Kidney (tissue), 14 donors: Measurements from ENCODE around the gene HMG20B. TPM values are rescaled to one million over a fixed set of nuclear protein-coding genes. Genes with fewer than 3 reads are reported as not detected.

Experiments
- DNase-seq, 5 donors: peaks; one replicate each; pipeline ENCODE4 v3.0.0-alpha.2; 2013 to 2020
- FAIRE-seq: peaks from 2 replicates; lab custom pipeline; 2012; peaks lifted over from hg19 to GRCh38; lab: Jason Lieb, UNC
- H3K27ac ChIP-seq, 2 donors: one replicate each; pipeline ENCODE4 v1.7.0; 2013; ENCODE audit warnings: low read depth in 2 of 2, low read length in 2 of 2, inconsistent platforms in 1 of 2
- H3K27me3 ChIP-seq: one replicate; pipeline ENCODE4 v1.7.1; 2013; ENCODE audit warnings: low read length, inconsistent platforms; ENCODE audit not compliant: control insufficient read depth, insufficient read depth
- H3K36me3 ChIP-seq, 3 donors: one replicate each; pipeline versions ENCODE4 v1.7.0 to v1.7.1; 2013; ENCODE audit warnings: low read length in 3 of 3, control low read depth in 1 of 3, inconsistent platforms in 1 of 3; ENCODE audit not compliant: insufficient read depth in 3 of 3, control insufficient read depth in 2 of 3
- H3K4me1 ChIP-seq, 3 donors: one replicate each; pipeline versions ENCODE4 v1.7.0 to v1.7.1; 2013; ENCODE audit warnings: low read length in 3 of 3, inconsistent platforms in 1 of 3, low read depth in 1 of 3; ENCODE audit not compliant: control insufficient read depth in 2 of 3, insufficient read depth in 2 of 3
- H3K4me3 ChIP-seq, 3 donors: one replicate each; pipeline versions ENCODE4 v1.7.0 to v1.8.1; 2013; ENCODE audit warnings: low read length in 3 of 3, control low read depth in 1 of 3, inconsistent platforms in 1 of 3
- H3K9ac ChIP-seq, 3 donors: one replicate each; pipeline versions ENCODE4 v1.7.0 to v1.7.1; 2013; ENCODE audit warnings: low read length in 3 of 3, control low read depth in 1 of 3, inconsistent platforms in 1 of 3
- H3K9me3 ChIP-seq, 3 donors: one replicate each; pipeline versions ENCODE4 v1.7.0 to v1.7.1; 2013; ENCODE audit warnings: low read length in 3 of 3, control low read depth in 1 of 3, inconsistent platforms in 1 of 3; ENCODE audit not compliant: control insufficient read depth in 2 of 3, insufficient read depth in 1 of 3
- CTCF ChIP-seq: IDR thresholded peaks from 3 replicates; pipeline ENCODE4 v1.5.1; 2012; ENCODE audit warnings: mild to moderate bottlenecking, moderate library complexity, borderline replicate concordance; ENCODE audit not compliant: insufficient read depth; ENCODE audit errors: extremely low read depth
- intact Hi-C: fragments of 100-400 bp; cut with DNase I; formaldehyde crosslinking; loops from one replicate; pipeline ENCODE4 v1.11.1; 2022
- polyA plus RNA-seq: library from polyadenylated mRNA; stranded (reverse); fragments of 350-450 nt; fragmentation: Illumina TruSeq; extraction: RNeasy Lipid Tissue Mini Kit (QIAGEN cat#74804); gene quantifications from one replicate; pipeline ENCODE4 v1.2.3, GENCODE V29; 2014; ENCODE audit warnings: low read depth, low replicate concordance; ENCODE audit not compliant: insufficient read depth
- total RNA-seq: library from RNA; stranded (reverse); fragmentation: NEBNext Ultra II Directional; extraction: Animal tissue kit (Norgen Biotek cat#: 25700); gene quantifications from one replicate; pipeline ENCODE4 v1.2.1, GENCODE V29; 2021
- donor health status: control.
- donor health status: control.
- donor health status: control.
- donor health status: control.
- donor health status: control.
- donor health status: DM: yes; HTN: yes; CAD: no.
- donor health status: Normal renal cell carcinoma (clear cell type).

HMG20B gene
- total and polyA plus RNA-seq, 2 donors from 2014 or later = 69.7 to 82.6 TPM

DNA sequence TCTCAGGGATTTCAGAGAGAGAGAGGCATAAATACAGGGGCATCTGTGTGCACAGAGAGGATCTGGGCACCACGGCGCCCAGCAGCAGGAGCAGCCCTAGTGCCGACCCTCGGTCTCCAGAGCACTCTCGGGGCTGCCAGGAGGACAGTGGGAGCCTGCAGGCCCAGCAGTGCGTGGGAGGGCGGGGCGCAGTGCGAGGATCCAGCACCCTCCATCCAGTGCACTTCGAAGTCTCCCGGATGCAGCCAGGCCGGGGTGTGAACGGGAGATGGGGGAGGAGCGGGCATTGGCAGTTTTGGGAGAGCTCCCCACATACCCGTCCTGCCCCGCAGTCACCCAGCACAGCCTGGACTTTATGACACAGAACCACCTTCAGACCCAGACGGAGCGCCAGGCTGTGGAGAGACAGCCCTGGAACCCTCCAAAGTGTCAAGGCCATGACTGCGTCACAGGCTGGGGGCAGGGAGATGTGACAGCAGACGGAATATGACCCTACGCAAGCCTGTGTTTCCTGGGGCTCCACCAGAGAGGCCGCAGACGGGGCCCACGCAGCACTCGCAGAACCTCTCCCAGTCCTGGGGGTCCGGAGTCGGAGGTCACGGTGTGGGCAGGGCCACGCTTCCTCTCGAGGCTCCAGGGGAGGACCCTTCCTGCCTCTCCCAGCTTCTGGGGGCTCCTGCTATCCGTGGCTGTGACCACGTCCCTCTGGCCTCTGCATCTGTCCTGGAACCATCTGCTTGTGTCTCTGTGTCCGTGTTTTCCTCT lies 48.5 kb upstream of the HMG20B start:
- intact Hi-C loops = no loop called here
- no peaks in the 10 kb centered on the region for H3K27me3 ChIP-seq
- H3K9ac ChIP-seq = no peak overlapping the region
- no peak overlapping the region for H3K27ac ChIP-seq
- no peak for TF ChIP-seq CTCF
- H3K4me3 ChIP-seq = no peak overlapping the region
- peaks cover 0 to 15% (median 6%) of the 10 kb centered on the region in 3 donors for H3K36me3 ChIP-seq
- DNase-seq (peak in 1 of 5 donors; percentile 64), FAIRE-seq (no peak)
- H3K4me1 ChIP-seq = no peaks in the 10 kb centered on the region
- H3K9me3 ChIP-seq = no peaks in the 10 kb centered on the region

- Histone ChIP-seq H3K27ac (no peak overlapping the region), H3K27me3 (no peaks in the 10 kb centered on the region), H3K4me1 (no peaks in the 10 kb centered on the region), H3K4me3 (no peak overlapping the region), H3K36me3 (peaks cover 0 to 9% (median 6%) of the 10 kb centered on the region in 3 donors), H3K9ac (no peak overlapping the region), H3K9me3 (no peaks in the 10 kb centered on the region)
- TF ChIP-seq CTCF = no peak
- FAIRE-seq (no peak), DNase-seq (peak in 1 of 5 donors; percentile 65)
- intact Hi-C loops = no loop called here
These were observed 47.8 kb upstream of the HMG20B start for GRCh38 chr19:3524904-3525451.

DNA sequence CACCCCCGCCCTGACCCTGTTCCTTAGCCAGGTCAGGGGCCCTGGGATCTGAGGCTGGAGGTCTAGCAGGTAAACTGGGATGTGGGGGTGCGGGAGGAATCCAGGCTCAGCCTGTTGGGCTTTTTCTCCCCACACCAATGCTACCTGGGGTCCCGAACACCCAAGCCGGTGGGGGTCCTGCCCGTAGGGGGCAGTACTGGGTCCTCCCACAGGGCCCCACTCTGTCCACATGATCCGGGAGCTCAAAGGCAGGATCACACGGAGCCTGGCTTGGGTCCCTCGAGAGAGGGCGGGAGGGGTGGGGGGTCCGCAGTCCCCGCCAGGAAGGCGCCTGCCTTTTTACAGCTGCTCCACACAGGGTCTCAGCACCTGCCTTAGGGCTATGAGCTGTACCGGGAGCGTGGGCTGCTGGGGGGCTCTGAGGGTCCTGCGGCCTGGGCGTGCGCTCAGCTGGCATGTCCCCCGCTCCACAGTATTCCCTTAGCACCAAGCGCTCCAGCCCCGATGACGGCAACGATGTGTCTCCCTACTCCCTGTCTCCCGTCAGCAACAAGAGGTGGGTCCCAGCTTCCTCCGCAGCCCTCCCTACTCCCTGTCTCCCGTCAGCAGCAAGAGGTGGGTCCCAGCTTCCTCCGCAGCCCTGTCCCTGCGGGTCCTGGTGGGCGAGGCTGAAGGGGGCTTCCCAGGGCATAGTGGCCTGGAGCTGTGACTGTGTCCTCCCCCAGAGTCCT lies 46.1 kb upstream of the HMG20B start:
- H3K4me1 ChIP-seq = no peaks in the 10 kb centered on the region
- TF ChIP-seq CTCF = no peak
- H3K36me3 ChIP-seq = peaks cover 0 to 13% (median 9%) of the 10 kb centered on the region in 3 donors
- no peaks in the 10 kb centered on the region for H3K9me3 ChIP-seq
- intact Hi-C loops = no loop called here
- FAIRE-seq (no peak), DNase-seq (peak in 1 of 5 donors; percentile 59)
- H3K9ac ChIP-seq = no peak overlapping the region
- no peak overlapping the region for H3K4me3 ChIP-seq
- H3K27me3 ChIP-seq = no peaks in the 10 kb centered on the region
- H3K27ac ChIP-seq = no peak overlapping the region
